Mesenchymal stem cell (in vitro differentiated cells and primary cell): ENCODE results near the gene MRPS2.

Source experiments
- DNase-seq: peaks from one replicate; pipeline ENCODE4 v3.0.0-alpha.2; 2013
- H2AFZ ChIP-seq: one replicate; pipeline ENCODE4 v1.6.1; 2013; ENCODE audit warnings: low read depth, mild to moderate bottlenecking, control low read depth, inconsistent platforms, low read length, moderate library complexity
- H2AK5ac ChIP-seq: 2 replicates; pipeline ENCODE4 v1.6.1; 2013; ENCODE audit warnings: low read length, moderate library complexity, mild to moderate bottlenecking, inconsistent platforms; ENCODE audit not compliant: severe bottlenecking
- H2BK120ac ChIP-seq: one replicate; pipeline ENCODE4 v1.6.1; 2013; ENCODE audit warnings: low read depth, mild to moderate bottlenecking, inconsistent platforms, low read length, moderate library complexity
- H2BK12ac ChIP-seq, 2 experiments: one replicate each; pipeline ENCODE4 v1.6.1; 2013; ENCODE audit warnings: inconsistent platforms in 2 of 2, low read length in 2 of 2, mild to moderate bottlenecking in 2 of 2, moderate library complexity in 2 of 2, control low read depth in 1 of 2
- H2BK15ac ChIP-seq: one replicate; pipeline ENCODE4 v1.6.1; 2013; ENCODE audit warnings: mild to moderate bottlenecking, low read depth, inconsistent platforms; ENCODE audit not compliant: poor library complexity, severe bottlenecking
- H2BK5ac ChIP-seq: 2 replicates; pipeline ENCODE4 v1.6.1; 2013; ENCODE audit warnings: low read depth, mild to moderate bottlenecking, low read length, control low read depth, inconsistent platforms; ENCODE audit not compliant: poor library complexity, severe bottlenecking
- H3K14ac ChIP-seq, 2 experiments: one replicate each; pipeline ENCODE4 v1.6.1; 2013; ENCODE audit warnings: inconsistent platforms in 2 of 2, low read length in 2 of 2, control low read depth in 1 of 2, mild to moderate bottlenecking in 1 of 2, moderate library complexity in 1 of 2
- H3K18ac ChIP-seq, 2 experiments: one replicate each; pipeline ENCODE4 v1.6.1; 2013; ENCODE audit warnings: inconsistent platforms in 2 of 2, low read length in 2 of 2, control low read depth in 1 of 2, low read depth in 1 of 2, mild to moderate bottlenecking in 1 of 2
- H3K23ac ChIP-seq, 2 experiments: one replicate each; pipeline ENCODE4 v1.6.1; 2013; ENCODE audit warnings: inconsistent platforms in 2 of 2, low read length in 2 of 2, mild to moderate bottlenecking in 2 of 2, moderate library complexity in 2 of 2, control low read depth in 1 of 2
- H3K27ac ChIP-seq: 2 replicates; pipeline ENCODE4 v1.5.1; 2013; ENCODE audit warnings: mild to moderate bottlenecking, moderate library complexity, low read length, control low read depth, inconsistent platforms; ENCODE audit not compliant: poor library complexity, severe bottlenecking
- H3K27me3 ChIP-seq, 2 experiments: 2 replicates each; pipeline versions ENCODE4 v1.6.1 to v1.7.0; 2013; ENCODE audit warnings: low read length in 2 of 2, mild to moderate bottlenecking in 2 of 2, moderate library complexity in 2 of 2, control low read depth in 1 of 2, inconsistent platforms in 1 of 2; ENCODE audit not compliant: control insufficient read depth in 1 of 2, insufficient read depth in 1 of 2
- H3K36me3 ChIP-seq, 2 experiments: 2 replicates each; pipeline versions ENCODE4 v1.6.1 to v1.7.0; 2013; ENCODE audit warnings: low read length in 2 of 2, control low read depth in 1 of 2, inconsistent platforms in 1 of 2, low read depth in 1 of 2, mild to moderate bottlenecking in 1 of 2; ENCODE audit not compliant: insufficient read depth in 2 of 2, control insufficient read depth in 1 of 2
- H3K4ac ChIP-seq, 2 experiments: one replicate each; pipeline ENCODE4 v1.6.1; 2013; ENCODE audit warnings: inconsistent platforms in 2 of 2, low read length in 2 of 2, mild to moderate bottlenecking in 2 of 2, moderate library complexity in 2 of 2, control low read depth in 1 of 2, low read depth in 1 of 2
- H3K4me1 ChIP-seq: 2 replicates; pipeline ENCODE4 v1.6.1; 2013; ENCODE audit warnings: low read depth, low read length, control low read depth; ENCODE audit not compliant: control insufficient read depth, insufficient read depth
- H3K4me2 ChIP-seq: 2 replicates; pipeline ENCODE4 v1.6.1; 2013; ENCODE audit warnings: low read length, mild to moderate bottlenecking, inconsistent platforms; ENCODE audit not compliant: poor library complexity, severe bottlenecking
- H3K4me3 ChIP-seq, 2 experiments: 2 replicates each; pipeline versions ENCODE4 v1.5.1 to v1.7.0; 2013; ENCODE audit warnings: low read length in 2 of 2, mild to moderate bottlenecking in 2 of 2, control low read depth in 1 of 2, low read depth in 1 of 2; ENCODE audit not compliant: insufficient read depth in 1 of 2
- H3K79me1 ChIP-seq: replicated peaks from 2 replicates; pipeline ENCODE4 v1.6.1; 2013; ENCODE audit warnings: mild to moderate bottlenecking, control low read depth, low read length, inconsistent platforms; ENCODE audit not compliant: poor library complexity, severe bottlenecking
- H3K9ac ChIP-seq: 2 replicates; pipeline ENCODE4 v1.7.0; 2013; ENCODE audit warnings: mild to moderate bottlenecking, low read length, moderate library complexity
- H3K9me3 ChIP-seq: 2 replicates; pipeline ENCODE4 v1.7.0; 2013; ENCODE audit warnings: mild to moderate bottlenecking, low read length; ENCODE audit not compliant: control insufficient read depth
- H4K8ac ChIP-seq: one replicate; pipeline ENCODE4 v1.6.1; 2013; ENCODE audit warnings: inconsistent platforms, mild to moderate bottlenecking, low read length, moderate library complexity
- H4K91ac ChIP-seq: one replicate; pipeline ENCODE4 v1.6.1; 2013; ENCODE audit warnings: mild to moderate bottlenecking, low read length, inconsistent platforms
- WGBS: methylation state at CpG from one replicate; pipeline ENCODE4 v1.1.7; 2013; ENCODE audit warnings: mixed read lengths; 5-methylcytosine and 5-hydroxymethylcytosine counted together

The MRPS2 gene

DNA sequence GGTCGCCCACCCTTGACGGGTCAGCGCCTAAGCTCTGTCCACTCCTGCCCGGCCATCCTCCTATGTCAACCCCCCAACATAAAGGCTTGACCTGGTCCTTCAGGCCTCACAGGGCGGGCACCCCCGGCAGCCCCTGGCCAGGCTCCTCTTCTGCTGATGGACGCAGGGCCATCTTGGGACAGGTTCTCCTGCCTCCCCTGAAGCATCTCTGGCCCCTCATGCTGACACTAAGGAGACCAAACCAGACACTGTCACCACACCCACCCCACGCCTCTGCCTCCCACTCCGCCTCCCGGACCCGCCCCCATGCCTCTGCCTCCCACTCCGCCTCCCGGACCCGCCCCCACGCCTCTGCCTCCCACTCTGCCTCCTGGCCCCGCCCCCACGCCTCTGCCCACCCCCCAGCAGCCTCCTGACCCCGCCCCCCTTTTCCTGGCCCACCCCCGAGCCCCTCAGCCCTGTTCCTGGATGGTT, 52.3 kb downstream of the MRPS2 start:
- Histone ChIP-seq H3K27me3 (peaks cover 0 to 25% of the 10 kb centered on the region in 2 experiments), H2BK5ac (no peak overlapping the region), H2BK15ac (no peak overlapping the region), H3K27ac (no peak overlapping the region), H3K14ac (no peak overlapping the region), H3K4ac (no peak overlapping the region), H3K23ac (no peak overlapping the region), H2BK12ac (no peak overlapping the region), H3K4me1 (no peaks in the 10 kb centered on the region), H3K4me2 (no peak overlapping the region), H2AFZ (no peak overlapping the region), H4K91ac (no peak overlapping the region), H3K9me3 (no peaks in the 10 kb centered on the region), H3K4me3 (no peak overlapping the region), H2BK120ac (peak overlapping the region; percentile 19), H3K79me1 (no peaks in the 10 kb centered on the region), H2AK5ac (no peak overlapping the region), H3K36me3 (no peaks in the 10 kb centered on the region), H4K8ac (no peak overlapping the region), H3K18ac (no peak overlapping the region), H3K9ac (no peak overlapping the region)
- 82% methylated on average over 12 of the region's 19 CpGs for whole genome bisulfite sequencing
- no peak for DNase-seq
